PC-9 (cell line): ENCODE results near the gene UTF1. TPM values are rescaled to one million over a fixed set of nuclear protein-coding genes. Genes with fewer than 3 reads are reported as not detected.
A peak's percentile ranks its signal among the peaks of the same experiment; 100 is the strongest.

ENCODE experiments used
- BruUV-seq: library from RNA; stranded (reverse); fragments of 400-500 nt; replicated peaks from 2 replicates; lab custom pipeline; 2021; lab: Mats Ljungman, UMichigan
- CTCF ChIA-PET: fragments of 300-600 bp; sonication (Branson Sonifier 250); formaldehyde crosslinking; loops from one replicate; lab custom pipeline; 2022; ENCODE audit warnings: antibody characterized with exemption; lab: Charles Lee
- POLR2A ChIA-PET: fragments of 300-600 bp; sonication (Branson Sonifier 250); formaldehyde crosslinking; loops from one replicate; lab custom pipeline; 2022; ENCODE audit warnings: antibody characterized with exemption; ENCODE audit not compliant: unreplicated experiment; lab: Charles Lee
- DNase-seq, 2 experiments: peaks; one replicate each; pipeline versions ENCODE4 v3.0.0 to v3.0.0-alpha.2; 2015 to 2022; ENCODE audit warnings: mixed read lengths in 1 of 2
- H2AFZ ChIP-seq: fragments of 200-600 bp; sonication (generic); 2 replicates; pipeline ENCODE4 v1.8.1; 2017; ENCODE audit warnings: antibody characterized with exemption
- H3F3A ChIP-seq: fragments of 200-600 bp; sonication (generic); 2 replicates; pipeline ENCODE4 v1.8.1; 2017; ENCODE audit warnings: antibody characterized with exemption, mild to moderate bottlenecking, low read depth; ENCODE audit not compliant: insufficient read depth
- H3K27ac ChIP-seq: fragments of 200-600 bp; sonication (generic); 2 replicates; pipeline ENCODE4 v1.6.1; 2016; ENCODE audit warnings: mixed run types
- H3K27me3 ChIP-seq: fragments of 200-600 bp; sonication (generic); 2 replicates; pipeline ENCODE4 v1.6.1; 2016; ENCODE audit warnings: low read depth, mixed run types; ENCODE audit not compliant: insufficient read depth
- H3K36me3 ChIP-seq: fragments of 200-600 bp; sonication (generic); 2 replicates; pipeline ENCODE4 v1.6.1; 2016; ENCODE audit warnings: low read depth, mixed run types
- H3K4me1 ChIP-seq: fragments of 200-600 bp; sonication (generic); replicated peaks from 2 replicates; pipeline ENCODE4 v1.6.1; 2016; ENCODE audit warnings: mixed run types; ENCODE audit not compliant: insufficient read depth
- H3K4me2 ChIP-seq: fragments of 200-600 bp; sonication (generic); 2 replicates; pipeline ENCODE4 v1.6.1; 2017; ENCODE audit warnings: mixed run types
- H3K4me3 ChIP-seq: fragments of 200-600 bp; sonication (generic); 2 replicates; pipeline ENCODE4 v1.6.1; 2016; ENCODE audit warnings: mixed run types
- H3K79me2 ChIP-seq: fragments of 200-600 bp; sonication (generic); 2 replicates; pipeline ENCODE4 v1.6.1; 2017; ENCODE audit warnings: low read depth, mixed run types
- H3K9me2 ChIP-seq: fragments of 200-600 bp; sonication (generic); 2 replicates; pipeline ENCODE4 v1.8.1; 2017; ENCODE audit warnings: mild to moderate bottlenecking; ENCODE audit not compliant: insufficient read depth
- H3K9me3 ChIP-seq: fragments of 200-600 bp; sonication (generic); 2 replicates; pipeline ENCODE4 v1.8.1; 2016; ENCODE audit warnings: low read depth; ENCODE audit not compliant: insufficient read depth
- H4K20me1 ChIP-seq: fragments of 200-600 bp; sonication (generic); 2 replicates; pipeline ENCODE4 v1.8.1; 2017; ENCODE audit not compliant: insufficient read depth
- EZH2 ChIP-seq: fragments of 200-600 bp; sonication (generic); IDR thresholded peaks from 2 replicates; pipeline ENCODE4 v1.8.0; 2017; ENCODE audit warnings: antibody characterized with exemption, low read depth
- intact Hi-C: fragments of 100-400 bp; cut with micrococcal nuclease; formaldehyde crosslinking; loops from one replicate; pipeline ENCODE4 v1.10.0; 2022; ENCODE audit not compliant: unreplicated experiment
- total RNA-seq: library from RNA; stranded (reverse); gene quantifications from 2 replicates; pipeline ENCODE4 v1.2.3, GENCODE V29; 2021
- TF ChIP-seq, protein P1 (sequence below): fragments of 200-600 bp; sonication (generic); conservative IDR thresholded peaks from 2 replicates; pipeline ENCODE4 v1.6.1; 2017; ENCODE audit warnings: mixed run types, antibody characterized with exemption, mild to moderate bottlenecking, moderate library complexity

Gene UTF1
- total RNA-seq, 1 experiment from 2014 or later, result not detected

DNA sequence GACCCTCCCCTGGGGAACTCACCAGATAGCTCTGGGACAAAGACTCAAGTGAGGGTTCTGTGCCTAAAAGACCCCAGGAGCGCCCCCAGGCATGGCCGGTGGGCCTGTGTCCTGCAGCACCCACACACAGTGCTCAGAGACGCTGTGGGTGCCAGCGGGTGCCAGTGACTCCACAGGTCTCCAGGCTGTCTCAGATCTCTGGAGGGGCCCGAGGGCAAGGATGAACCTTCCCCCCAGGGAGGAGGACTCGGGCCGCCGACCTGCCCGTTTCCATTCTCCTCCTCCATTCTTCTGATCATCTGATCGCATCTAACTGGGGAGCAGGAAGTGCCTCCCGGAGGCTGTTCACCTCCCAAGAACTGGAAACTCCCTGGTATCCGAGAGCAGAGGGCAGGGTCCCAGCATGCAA, 45.7 kb downstream of the UTF1 start:
- Histone ChIP-seq H3K4me3 (peak overlapping the region; percentile 58), H3K9me3 (no peaks in the 10 kb centered on the region), H3K9me2 (no peaks in the 10 kb centered on the region), H3K4me2 (peak overlapping the region; percentile 89), H4K20me1 (no peaks in the 10 kb centered on the region), H3K27me3 (no peaks in the 10 kb centered on the region), H3K4me1 (peaks cover 45% of the 10 kb centered on the region), H2AFZ (no peak overlapping the region), H3K36me3 (no peaks in the 10 kb centered on the region), H3K27ac (peak overlapping the region; percentile 89), H3F3A (peaks cover 33% of the 10 kb centered on the region), H3K79me2 (0 out of 2 replicates have a peak, but pooled peaks cover 5% of the 10 kb centered on the region)
- peak; percentile 41 to 65 for DNase-seq
- TF ChIP-seq, protein P1, sequence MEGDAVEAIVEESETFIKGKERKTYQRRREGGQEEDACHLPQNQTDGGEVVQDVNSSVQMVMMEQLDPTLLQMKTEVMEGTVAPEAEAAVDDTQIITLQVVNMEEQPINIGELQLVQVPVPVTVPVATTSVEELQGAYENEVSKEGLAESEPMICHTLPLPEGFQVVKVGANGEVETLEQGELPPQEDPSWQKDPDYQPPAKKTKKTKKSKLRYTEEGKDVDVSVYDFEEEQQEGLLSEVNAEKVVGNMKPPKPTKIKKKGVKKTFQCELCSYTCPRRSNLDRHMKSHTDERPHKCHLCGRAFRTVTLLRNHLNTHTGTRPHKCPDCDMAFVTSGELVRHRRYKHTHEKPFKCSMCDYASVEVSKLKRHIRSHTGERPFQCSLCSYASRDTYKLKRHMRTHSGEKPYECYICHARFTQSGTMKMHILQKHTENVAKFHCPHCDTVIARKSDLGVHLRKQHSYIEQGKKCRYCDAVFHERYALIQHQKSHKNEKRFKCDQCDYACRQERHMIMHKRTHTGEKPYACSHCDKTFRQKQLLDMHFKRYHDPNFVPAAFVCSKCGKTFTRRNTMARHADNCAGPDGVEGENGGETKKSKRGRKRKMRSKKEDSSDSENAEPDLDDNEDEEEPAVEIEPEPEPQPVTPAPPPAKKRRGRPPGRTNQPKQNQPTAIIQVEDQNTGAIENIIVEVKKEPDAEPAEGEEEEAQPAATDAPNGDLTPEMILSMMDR, result no peak; the same call in 1 of the 2 replicates
- no peak for TF ChIP-seq EZH2
- BruUV-seq, result TSS peak; percentile 87
- POLR2A ChIA-PET, result no interaction called here
- intact Hi-C loops, result no loop called here
- CTCF ChIA-PET, result no interaction called here

GRCh38 chr10:133276100-133276434, 46.0 kb downstream of the UTF1 start:
- Histone ChIP-seq H3K9me3 (no peaks in the 10 kb centered on the region), H2AFZ (no peak overlapping the region), H3K36me3 (no peaks in the 10 kb centered on the region), H3K79me2 (0 out of 2 replicates have a peak, but pooled peaks cover 5% of the 10 kb centered on the region), H3K9me2 (no peaks in the 10 kb centered on the region), H3K27ac (peak overlapping the region; percentile 89), H4K20me1 (no peaks in the 10 kb centered on the region), H3K4me2 (peak overlapping the region; percentile 89), H3F3A (peaks cover 33% of the 10 kb centered on the region), H3K27me3 (no peaks in the 10 kb centered on the region), H3K4me1 (peaks cover 45% of the 10 kb centered on the region), H3K4me3 (peak overlapping the region; percentile 58)
- no TSS peak for BruUV-seq
- POLR2A ChIA-PET, result no interaction called here
- CTCF ChIA-PET, result no interaction called here
- TF ChIP-seq, protein P1, result no peak
- no peak for TF ChIP-seq EZH2
- no peak for DNase-seq
- intact Hi-C loops, result no loop called here

DNA sequence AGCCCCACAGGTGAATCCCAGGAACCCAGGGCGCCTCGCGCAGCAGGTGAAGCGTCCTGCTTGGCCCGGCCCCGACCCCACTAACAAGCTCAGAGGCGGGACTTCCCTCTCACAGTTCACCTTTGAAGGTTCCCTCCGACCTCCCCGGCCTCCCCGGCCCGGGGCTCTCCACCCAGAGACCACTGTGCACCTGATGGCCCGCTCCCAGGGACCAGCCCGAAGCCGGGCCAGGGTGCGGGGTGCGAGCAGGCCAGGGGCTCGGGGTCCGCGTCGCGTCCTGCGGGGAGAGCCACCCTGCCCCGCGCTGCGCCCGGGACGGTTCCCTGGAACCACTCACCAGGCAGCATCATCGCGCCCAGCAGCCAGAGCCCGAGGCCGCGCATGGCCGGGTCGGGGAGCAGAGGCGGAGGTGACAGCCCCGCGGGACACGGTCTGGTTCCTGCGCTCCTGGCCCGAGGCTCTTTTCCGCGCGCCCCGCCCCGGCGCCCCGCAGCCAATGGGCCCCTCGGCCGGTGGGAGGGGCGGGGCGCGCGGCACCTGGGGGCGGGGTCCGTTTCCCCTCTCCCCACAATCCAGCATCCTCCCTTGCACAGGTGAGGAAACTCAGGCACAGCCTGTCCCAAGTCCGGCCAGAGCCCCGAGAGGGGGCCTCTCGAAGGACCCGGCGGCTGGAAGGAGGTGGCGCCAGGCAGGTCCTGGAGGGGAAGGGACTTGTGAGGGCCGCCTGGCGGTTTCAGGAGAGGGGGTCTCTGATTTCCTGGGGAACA, 46.6 kb downstream of the UTF1 start, which contains the start of gene ADAM8:
TSS of gene ADAM8 (minus strand) at position 434 of the 767 bp plus-strand sequence. CDS start at position 383, 51 bp downstream.
- no peaks in the 10 kb centered on the region for H3K9me3 ChIP-seq
- ChIA-PET CTCF (no interaction called here), POLR2A (no interaction called here)
- 0 out of 2 replicates have a peak, but pooled peaks cover 5% of the 10 kb centered on the region for H3K79me2 ChIP-seq
- peaks cover 49% of the 10 kb centered on the region for H3K4me1 ChIP-seq
- no peaks in the 10 kb centered on the region for H3K9me2 ChIP-seq
- no peaks in the 10 kb centered on the region for H3K36me3 ChIP-seq
- BruUV-seq, result no TSS peak
- peak; percentile 36 to 70 for DNase-seq
- no peaks in the 10 kb centered on the region for H3K27me3 ChIP-seq
- intact Hi-C loops, result no loop called here
- H3F3A ChIP-seq, result peaks cover 33% of the 10 kb centered on the region
- peak within 1 kb of the TSS; percentile 58 for H3K4me3 ChIP-seq
- H3K4me2 ChIP-seq, result peak within 1 kb of the TSS; percentile 89
- peak within 1 kb of the TSS; percentile 89 for H3K27ac ChIP-seq
- no peaks in the 10 kb centered on the region for H4K20me1 ChIP-seq
- H2AFZ ChIP-seq, result no peak within 1 kb of the TSS
- TF ChIP-seq, protein P1, result no peak
- no peak for TF ChIP-seq EZH2
